Activated CD8-positive, alpha-beta memory T cell treated with anti-CD3 and anti-CD28 coated beads for 36 hours (primary cell): ENCODE data around the gene EXT2. TPM values are rescaled to one million over a fixed set of nuclear protein-coding genes. Genes with fewer than 3 reads are reported as not detected.

Experiments used
- CTCF ChIA-PET: fragments of 350-600 bp; sonication (Branson Sonifier 250); formaldehyde crosslinking; loops from one replicate; lab custom pipeline; 2021; ENCODE audit warnings: antibody characterized with exemption; lab: Charles Lee
- POLR2A ChIA-PET: fragments of 350-600 bp; sonication (Branson Sonifier 250); formaldehyde crosslinking; loops from one replicate; lab custom pipeline; 2021; ENCODE audit warnings: antibody characterized with exemption; lab: Charles Lee
- total RNA-seq, 2 experiments: library from RNA; stranded (reverse); gene quantifications; one replicate each; pipeline ENCODE4 v1.2.3, GENCODE V29; 2021

EXT2 gene
- total RNA-seq, 2 experiments from 2014 or later, result 32.4 to 35.2 TPM

GRCh38 chr11:44145011-44145775 lies 49.7 kb downstream of the EXT2 start:
- ChIA-PET CTCF (interaction anchor here (1.0 kb wide), 1 partner anchor 12 kb away, joined by 3 read pairs; no protein-coding TSS in a partner anchor), POLR2A (no interaction called here)

GRCh38 chr11:44146931-44147330 lies 51.5 kb downstream of the EXT2 start:
- POLR2A ChIA-PET, result no interaction called here
- CTCF ChIA-PET, result no interaction called here

- ChIA-PET CTCF (interaction anchor here (0.6 kb wide), 2 partner anchors 125 to 505 kb away, joined by 4 read pairs; no protein-coding TSS in a partner anchor), POLR2A (no interaction called here)
These were observed 52.3 kb downstream of the EXT2 start for GRCh38 chr11:44147751-44148150.

- ChIA-PET CTCF (interaction anchor here (1.7 kb wide), 1 partner anchor 16 kb away, joined by 4 read pairs; no protein-coding TSS in a partner anchor), POLR2A (no interaction called here)
These were observed 54.2 kb downstream of the EXT2 start for GRCh38 chr11:44149651-44150050.

GRCh38 chr11:44150401-44150800 lies 54.9 kb downstream of the EXT2 start:
- ChIA-PET POLR2A (no interaction called here), CTCF (interaction anchor here (1.7 kb wide), 1 partner anchor 17 kb away, joined by 4 read pairs; no protein-coding TSS in a partner anchor)

GRCh38 chr11:44157019-44157418 lies 61.5 kb downstream of the EXT2 start:
- POLR2A ChIA-PET, result no interaction called here
- CTCF ChIA-PET, result interaction anchor here (1.2 kb wide), 1 partner anchor 63 kb away, joined by 3 read pairs; no protein-coding TSS in a partner anchor

GRCh38 chr11:44158384-44158783 lies 62.9 kb downstream of the EXT2 start:
- POLR2A ChIA-PET, result no interaction called here
- CTCF ChIA-PET, result no interaction called here

- ChIA-PET POLR2A (no interaction called here), CTCF (no interaction called here)
These were observed 64.6 kb downstream of the EXT2 start for GRCh38 chr11:44159848-44160721.

GRCh38 chr11:44162004-44162403 lies 66.5 kb downstream of the EXT2 start:
- ChIA-PET CTCF (interaction anchor here (0.6 kb wide), 1 partner anchor 51 kb away, joined by 3 read pairs; no protein-coding TSS in a partner anchor), POLR2A (no interaction called here)

GRCh38 chr11:44162662-44163061 lies 67.2 kb downstream of the EXT2 start:
- CTCF ChIA-PET, result no interaction called here
- POLR2A ChIA-PET, result no interaction called here

GRCh38 chr11:44165432-44165831 lies 70.0 kb downstream of the EXT2 start:
- ChIA-PET CTCF (no interaction called here), POLR2A (no interaction called here)

- CTCF ChIA-PET, result no interaction called here
- POLR2A ChIA-PET, result no interaction called here
These were observed 71.6 kb downstream of the EXT2 start for GRCh38 chr11:44167046-44167445.

GRCh38 chr11:44171518-44171917 lies 76.0 kb downstream of the EXT2 start:
- POLR2A ChIA-PET, result no interaction called here
- CTCF ChIA-PET, result interaction anchor here (0.7 kb wide), 1 partner anchor 23 kb away, joined by 3 read pairs; no protein-coding TSS in a partner anchor

- POLR2A ChIA-PET, result no interaction called here
- CTCF ChIA-PET, result no interaction called here
These were observed 77.5 kb downstream of the EXT2 start for GRCh38 chr11:44172966-44173365.

- ChIA-PET POLR2A (no interaction called here), CTCF (no interaction called here)
These were observed 79.4 kb downstream of the EXT2 start for GRCh38 chr11:44174842-44175241.

GRCh38 chr11:44176546-44177213 lies 81.2 kb downstream of the EXT2 start:
- ChIA-PET POLR2A (no interaction called here), CTCF (no interaction called here)

GRCh38 chr11:44177905-44178304 lies 82.4 kb downstream of the EXT2 start:
- POLR2A ChIA-PET, result no interaction called here
- CTCF ChIA-PET, result no interaction called here

GRCh38 chr11:44178381-44178780 lies 82.9 kb downstream of the EXT2 start:
- ChIA-PET POLR2A (no interaction called here), CTCF (no interaction called here)

GRCh38 chr11:44179173-44179572 lies 83.7 kb downstream of the EXT2 start:
- POLR2A ChIA-PET, result no interaction called here
- CTCF ChIA-PET, result no interaction called here

GRCh38 chr11:44180107-44180506 lies 84.6 kb downstream of the EXT2 start:
- ChIA-PET CTCF (no interaction called here), POLR2A (no interaction called here)
